ENCODE results near the gene CCAR1.
"Not testable (repeated sequence)": the region's sequence is repeated elsewhere in the genome, so short reads cannot be mapped to it uniquely, and the experiment has no call there.

CCAR1 gene

GRCh38 chr10:68828083-68828601, 107.1 kb downstream of the CCAR1 start:
- peak in 1 of 2 experiments; percentile 4 for DNase-seq

- no peak for DNase-seq
These were observed 107.8 kb downstream of the CCAR1 start for GRCh38 chr10:68828833-68829232.

GRCh38 chr10:68829521-68829920, 108.5 kb downstream of the CCAR1 start:
- DNase-seq, result no peak

GRCh38 chr10:68829952-68830351, 108.9 kb downstream of the CCAR1 start:
- DNase-seq, result no peak

GRCh38 chr10:68831961-68832455, 111.0 kb downstream of the CCAR1 start:
- DNase-seq, result no peak

- DNase-seq, result no peak
These were observed 111.6 kb downstream of the CCAR1 start for GRCh38 chr10:68832601-68833000.

GRCh38 chr10:68837626-68838322, 116.7 kb downstream of the CCAR1 start:
- no peak for DNase-seq

GRCh38 chr10:68840650-68841049, 119.6 kb downstream of the CCAR1 start:
- DNase-seq, result not testable (repeated sequence)

Measured in SW 1271 (cell line).